Measurements from ENCODE around the gene XXYLT1.
A peak's percentile ranks its signal among the peaks of the same experiment; 100 is the strongest.

XXYLT1 gene

GRCh38 chr3:195135917-195136316 is 135.0 kb downstream of the XXYLT1 start:
- no peak for DNase-seq (ENCODE audit: low spot score)
- in situ Hi-C loops (cut with MboI; ENCODE audit: low pct_unique_long_range_greater_than_20kb, low sequenced_read_pairs, unreplicated experiment) = loop anchor here (25.0 kb wide), 1 partner anchor 401 kb away; the partner anchor contains the start of gene PPP1R2
- TF ChIP-seq, protein P1, sequence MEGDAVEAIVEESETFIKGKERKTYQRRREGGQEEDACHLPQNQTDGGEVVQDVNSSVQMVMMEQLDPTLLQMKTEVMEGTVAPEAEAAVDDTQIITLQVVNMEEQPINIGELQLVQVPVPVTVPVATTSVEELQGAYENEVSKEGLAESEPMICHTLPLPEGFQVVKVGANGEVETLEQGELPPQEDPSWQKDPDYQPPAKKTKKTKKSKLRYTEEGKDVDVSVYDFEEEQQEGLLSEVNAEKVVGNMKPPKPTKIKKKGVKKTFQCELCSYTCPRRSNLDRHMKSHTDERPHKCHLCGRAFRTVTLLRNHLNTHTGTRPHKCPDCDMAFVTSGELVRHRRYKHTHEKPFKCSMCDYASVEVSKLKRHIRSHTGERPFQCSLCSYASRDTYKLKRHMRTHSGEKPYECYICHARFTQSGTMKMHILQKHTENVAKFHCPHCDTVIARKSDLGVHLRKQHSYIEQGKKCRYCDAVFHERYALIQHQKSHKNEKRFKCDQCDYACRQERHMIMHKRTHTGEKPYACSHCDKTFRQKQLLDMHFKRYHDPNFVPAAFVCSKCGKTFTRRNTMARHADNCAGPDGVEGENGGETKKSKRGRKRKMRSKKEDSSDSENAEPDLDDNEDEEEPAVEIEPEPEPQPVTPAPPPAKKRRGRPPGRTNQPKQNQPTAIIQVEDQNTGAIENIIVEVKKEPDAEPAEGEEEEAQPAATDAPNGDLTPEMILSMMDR (IDR thresholded peaks at IDR 0.05; ENCODE audit: extremely low read depth, insufficient read depth, missing control alignments) = no peak

GRCh38 chr3:195134431-195134830 is 136.5 kb downstream of the XXYLT1 start:
- in situ Hi-C loops (cut with MboI; ENCODE audit: low pct_unique_long_range_greater_than_20kb, low sequenced_read_pairs, unreplicated experiment) = loop anchor here (25.0 kb wide), 1 partner anchor 403 kb away; the partner anchor contains the start of gene PPP1R2
- TF ChIP-seq, protein P1 (IDR thresholded peaks at IDR 0.05; ENCODE audit: extremely low read depth, insufficient read depth, missing control alignments) = no peak
- no peak for DNase-seq (ENCODE audit: low spot score)

DNA sequence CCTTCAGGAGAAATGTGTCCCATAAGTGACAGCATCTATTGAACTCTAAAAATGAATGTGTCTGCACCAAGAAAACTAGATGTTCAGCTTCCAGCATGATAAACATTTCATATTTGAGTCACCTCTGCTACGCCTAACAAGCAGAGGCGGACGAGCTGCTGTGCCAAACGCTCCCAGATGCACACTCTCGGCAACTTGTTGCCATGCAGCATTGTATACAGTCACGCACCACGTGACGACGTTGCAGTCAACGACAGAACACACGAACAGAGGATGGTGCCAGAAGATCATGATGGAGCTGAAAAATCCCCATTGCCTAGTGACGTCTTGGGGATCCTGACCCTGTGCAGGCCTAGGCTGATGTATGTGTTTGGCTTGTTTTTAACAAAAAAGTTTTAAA is 137.5 kb downstream of the XXYLT1 start:
- TF ChIP-seq, protein P1 (IDR thresholded peaks at IDR 0.05; ENCODE audit: extremely low read depth, insufficient read depth, missing control alignments) = no peak
- in situ Hi-C loops (cut with MboI; ENCODE audit: low pct_unique_long_range_greater_than_20kb, low sequenced_read_pairs, unreplicated experiment) = loop anchor here (25.0 kb wide), 1 partner anchor 404 kb away; the partner anchor contains the start of gene PPP1R2
- no peak for DNase-seq (ENCODE audit: low spot score)

DNA sequence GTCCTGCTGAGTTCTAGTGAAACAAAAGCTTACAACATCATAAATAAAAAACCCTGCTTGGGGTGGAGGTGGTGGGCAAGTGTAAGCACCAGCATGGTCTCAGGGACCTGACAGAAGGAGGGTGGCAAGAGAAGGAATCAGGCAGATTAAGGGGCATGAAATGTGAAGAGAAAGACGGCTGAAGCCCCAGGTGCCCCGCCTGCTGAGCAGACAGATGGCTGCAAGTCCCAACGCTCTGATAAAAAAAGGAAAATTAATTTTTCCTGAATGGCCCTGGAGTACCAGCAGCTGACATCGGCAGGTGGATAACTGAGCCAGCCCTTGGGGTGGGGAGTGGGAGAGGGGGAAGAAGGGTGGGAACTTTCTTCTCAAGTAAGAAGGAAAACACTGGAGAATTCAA is 137.9 kb downstream of the XXYLT1 start:
- TF ChIP-seq, protein P1 (IDR thresholded peaks at IDR 0.05; ENCODE audit: extremely low read depth, insufficient read depth, missing control alignments) = no peak
- in situ Hi-C loops (cut with MboI; ENCODE audit: low pct_unique_long_range_greater_than_20kb, low sequenced_read_pairs, unreplicated experiment) = loop anchor here (25.0 kb wide), 1 partner anchor 404 kb away; the partner anchor contains the start of gene PPP1R2
- DNase-seq (ENCODE audit: low spot score) = no peak

DNA sequence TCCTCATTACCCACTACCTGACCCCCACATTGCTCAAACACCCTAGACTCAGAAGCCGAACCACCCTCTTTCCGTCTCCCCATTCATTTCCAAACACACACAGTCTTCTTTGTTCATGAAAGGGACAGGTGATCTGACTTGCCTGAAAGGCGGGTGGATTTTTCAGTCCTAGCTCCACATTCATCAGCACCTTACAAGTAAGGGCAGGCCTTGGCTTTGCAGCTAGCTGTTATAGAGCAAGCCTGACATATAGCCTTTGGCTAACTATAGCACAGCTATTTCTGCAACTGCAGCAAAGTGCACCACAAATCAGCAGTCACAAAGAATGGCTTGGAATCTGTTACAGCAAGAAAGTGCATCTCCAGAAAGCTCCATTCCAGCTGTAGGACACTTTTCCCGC is 139.8 kb downstream of the XXYLT1 start:
- in situ Hi-C loops (cut with MboI; ENCODE audit: low pct_unique_long_range_greater_than_20kb, low sequenced_read_pairs, unreplicated experiment) = loop anchor here (25.0 kb wide), 1 partner anchor 406 kb away; the partner anchor contains the start of gene PPP1R2
- TF ChIP-seq, protein P1 (IDR thresholded peaks at IDR 0.05; ENCODE audit: extremely low read depth, insufficient read depth, missing control alignments) = no peak
- DNase-seq (ENCODE audit: low spot score) = no peak

GRCh38 chr3:195129644-195130492 is 141.1 kb downstream of the XXYLT1 start:
- peak; percentile 81 for DNase-seq (ENCODE audit: low spot score)
- in situ Hi-C loops (cut with MboI; ENCODE audit: low pct_unique_long_range_greater_than_20kb, low sequenced_read_pairs, unreplicated experiment) = loop anchor here (25.0 kb wide), 1 partner anchor 407 kb away; the partner anchor contains the start of gene PPP1R2
- TF ChIP-seq, protein P1 (IDR thresholded peaks at IDR 0.05; ENCODE audit: extremely low read depth, insufficient read depth, missing control alignments) = no peak
